ENCODE measurements around the gene DNAJB5.

- TF ChIP-seq CTCF (IDR thresholded peaks at IDR 0.05; ENCODE audit: low read depth, low read length) (no peak), POLR2A (IDR thresholded peaks at IDR 0.05; ENCODE audit: extremely low read depth, insufficient read length) (no peak), MAX (IDR thresholded peaks at IDR 0.05; ENCODE audit: low read depth, low read length) (no peak)
Observed at GRCh38 chr9:35001803-35002502, 12.4 kb downstream of the DNAJB5 start.

All from NB4 (cell line).